Measurements from ENCODE around the gene METTL15. TPM values are rescaled to one million over a fixed set of nuclear protein-coding genes. Genes with fewer than 3 reads are reported as not detected.
"Not testable (repeated sequence)": the region's sequence is repeated elsewhere in the genome, so short reads cannot be mapped to it uniquely, and the experiment has no call there.

The METTL15 gene
- total RNA-seq, 1 donor from 2014 or later: 16.3 TPM

DNA sequence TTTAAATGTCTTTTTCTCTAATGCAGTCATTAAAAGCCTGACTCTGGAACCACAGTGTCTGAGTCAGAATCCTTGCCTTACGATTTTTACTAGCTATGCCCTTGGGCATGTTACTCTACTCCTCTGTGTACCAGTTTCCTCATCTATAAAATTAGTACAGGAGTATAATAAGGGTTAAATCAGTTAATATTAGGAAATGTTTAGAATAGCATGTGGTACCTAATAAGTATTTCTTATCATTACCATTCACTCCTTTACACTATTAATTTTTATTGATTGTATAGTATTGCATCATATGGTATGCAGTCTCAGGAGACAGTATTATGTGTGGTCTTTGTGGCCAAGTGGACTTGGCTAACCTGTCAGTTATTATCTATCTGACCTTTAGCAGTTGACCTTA lies 68.2 kb downstream of the METTL15 start:
- intact Hi-C loops (cut with micrococcal nuclease): no loop called here

DNA sequence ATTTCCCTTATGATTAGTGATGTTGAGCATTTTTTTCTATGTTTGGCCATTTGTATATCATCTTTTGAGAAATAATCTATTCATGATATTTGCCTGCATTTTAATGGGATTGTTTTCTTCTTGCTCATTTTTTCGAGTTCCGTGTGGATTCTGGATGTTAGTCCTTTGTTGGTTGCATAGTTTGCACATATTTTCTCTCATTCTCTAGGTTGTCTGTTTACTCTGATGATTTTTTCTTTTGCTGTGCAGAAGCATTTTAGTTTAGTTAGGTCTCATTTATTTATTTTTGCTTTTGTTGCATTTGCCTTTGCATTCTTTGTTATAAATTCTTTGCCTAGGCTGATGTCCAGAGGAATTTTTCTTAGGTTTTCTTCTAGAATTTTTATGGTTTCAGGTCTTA lies 87.3 kb downstream of the METTL15 start:
- intact Hi-C loops (cut with micrococcal nuclease): no loop called here

DNA sequence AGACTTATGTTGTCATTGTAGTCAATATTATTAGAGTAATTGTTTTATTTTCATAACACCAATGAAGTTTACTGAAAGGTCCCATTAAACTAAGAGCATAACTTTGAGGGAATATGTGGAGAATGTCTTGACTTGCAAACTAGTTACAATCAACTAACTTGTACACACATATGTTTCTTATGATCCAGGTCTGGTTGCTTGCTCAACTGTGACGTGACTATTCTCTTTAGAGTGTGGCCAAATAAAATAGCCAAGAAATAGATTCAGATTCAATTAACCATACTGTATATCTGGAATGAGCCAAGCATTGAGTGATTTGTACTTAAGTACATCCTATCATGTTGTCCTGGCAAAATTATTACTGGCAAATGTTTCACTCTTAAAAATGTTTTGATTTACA lies 101.7 kb downstream of the METTL15 start:
- intact Hi-C loops (cut with micrococcal nuclease): no loop called here

DNA sequence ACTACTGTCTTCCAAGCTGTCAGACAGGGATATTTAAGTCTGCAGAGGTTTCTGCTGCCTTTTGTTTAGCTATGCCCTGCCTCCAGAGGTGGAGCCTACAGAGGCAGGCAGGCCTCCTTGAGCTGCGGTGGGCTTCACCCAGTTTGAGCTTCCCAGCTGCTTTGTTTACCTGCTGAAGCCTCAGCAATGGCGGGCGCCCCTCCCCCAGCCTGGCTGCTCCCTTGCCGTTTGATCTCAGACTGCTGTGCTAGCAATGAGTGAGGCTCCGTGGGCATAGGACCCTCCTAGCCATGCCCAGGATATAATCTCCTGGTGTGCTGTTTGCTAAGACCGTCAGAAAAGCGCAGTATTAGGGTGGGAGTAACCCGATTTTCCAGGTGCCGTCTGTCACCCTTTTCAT lies 113.9 kb downstream of the METTL15 start:
- intact Hi-C loops (cut with micrococcal nuclease): not testable (repeated sequence)

DNA sequence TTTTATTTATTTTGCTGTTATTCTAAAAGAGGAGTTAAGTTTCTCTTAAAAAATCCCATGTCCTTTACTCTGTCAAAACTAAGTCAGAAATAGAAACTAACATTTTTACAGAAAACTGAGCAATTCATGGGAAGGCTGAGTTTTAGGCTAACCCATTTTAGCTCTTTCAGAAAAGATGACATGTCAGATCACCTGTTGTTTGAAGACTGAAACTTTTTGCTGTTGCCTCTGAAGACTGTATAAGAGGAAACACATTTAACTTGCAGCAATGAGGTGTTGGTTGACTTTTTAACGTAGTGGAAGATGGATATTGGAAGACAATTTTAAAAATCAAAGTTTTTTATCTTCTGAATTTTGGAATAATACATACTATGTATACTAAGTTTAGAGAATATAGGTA lies 115.4 kb downstream of the METTL15 start:
- intact Hi-C loops (cut with micrococcal nuclease): no loop called here

DNA sequence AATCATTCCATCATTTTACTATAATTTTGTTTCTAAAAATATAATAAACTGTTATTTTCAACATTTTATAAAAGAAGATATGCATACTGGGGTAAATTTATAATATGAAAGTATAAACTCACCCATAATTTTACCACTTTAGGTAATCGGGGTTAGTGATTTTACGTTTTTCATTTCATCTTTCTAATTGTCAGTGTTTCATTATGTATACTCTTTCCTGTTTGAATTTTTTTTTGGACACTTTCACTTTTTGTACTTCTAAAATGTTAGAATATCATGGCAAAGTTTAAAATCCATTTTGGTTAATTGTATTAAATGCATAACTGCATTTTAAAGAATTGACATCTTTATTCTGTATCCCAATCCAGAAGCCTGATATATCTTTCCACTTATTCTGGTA lies 115.8 kb downstream of the METTL15 start:
- intact Hi-C loops (cut with micrococcal nuclease): no loop called here

DNA sequence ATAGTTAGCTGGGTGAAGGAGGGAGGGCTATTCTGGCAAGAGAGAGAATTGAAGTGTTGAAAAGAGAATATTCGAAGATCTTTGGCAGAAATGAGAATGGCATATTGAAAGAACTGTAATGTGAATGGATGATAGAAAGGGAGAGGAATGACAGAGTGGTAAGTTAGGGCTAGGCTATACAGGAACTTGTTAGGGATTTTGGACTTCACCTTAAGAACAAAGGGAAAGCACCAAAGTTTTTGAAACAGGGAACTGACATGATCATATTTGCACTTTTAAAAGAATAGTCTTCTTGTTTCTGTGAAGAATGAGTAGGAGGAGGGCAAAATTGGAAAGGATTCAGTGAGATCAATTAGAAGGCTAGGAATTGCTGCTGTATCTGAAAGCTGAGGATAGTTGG lies 119.3 kb downstream of the METTL15 start:
- intact Hi-C loops (cut with micrococcal nuclease): no loop called here

DNA sequence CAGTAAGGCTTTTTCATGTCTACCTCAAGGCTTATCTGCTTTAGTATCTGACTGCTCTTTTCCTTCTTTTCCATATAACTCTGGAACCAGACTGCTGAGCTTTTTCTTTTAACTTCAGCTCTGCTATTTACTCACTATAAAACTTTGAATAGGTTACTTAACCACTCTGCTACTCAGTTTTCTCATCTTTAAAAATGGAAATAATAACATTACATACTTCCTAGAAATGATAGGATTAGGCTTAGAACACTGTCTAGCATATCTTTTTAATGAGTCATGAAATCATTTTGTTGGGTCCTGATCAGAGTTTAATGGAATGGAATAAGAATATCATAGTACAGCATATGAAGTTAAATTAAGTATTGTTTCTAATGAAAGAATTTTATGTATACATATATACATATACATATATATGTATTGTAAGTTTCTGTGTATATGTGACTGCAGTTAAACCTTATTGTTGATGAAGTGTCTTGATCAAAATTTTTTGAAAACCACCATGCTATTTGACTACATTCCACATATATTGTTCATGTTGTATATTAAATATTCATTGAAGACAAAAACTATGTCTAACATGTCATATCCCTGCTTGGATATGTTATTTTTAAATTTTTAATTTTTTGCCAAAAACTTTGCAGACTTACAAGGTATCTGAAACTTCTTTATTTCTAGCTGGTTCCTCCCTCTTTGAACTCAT lies 120.2 kb downstream of the METTL15 start:
- intact Hi-C loops (cut with micrococcal nuclease): no loop called here

DNA sequence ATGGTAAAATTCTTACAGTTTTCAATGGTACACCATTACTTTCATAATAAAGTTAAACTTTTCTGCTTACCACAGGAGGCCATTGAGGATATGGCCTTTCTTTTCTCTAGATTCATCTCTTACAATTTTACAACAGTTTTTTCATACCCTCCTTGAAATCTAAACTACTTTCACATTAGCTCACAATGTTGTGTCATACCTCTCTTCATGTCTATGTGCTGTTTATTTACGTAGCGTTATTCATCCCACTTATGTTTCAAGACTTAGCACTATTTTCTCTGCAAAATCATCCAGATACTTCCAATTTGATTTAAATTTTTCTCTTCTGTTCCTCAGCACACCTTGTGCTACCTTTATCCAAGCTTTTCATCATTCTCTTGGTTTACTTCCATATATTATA lies 123.3 kb downstream of the METTL15 start:
- intact Hi-C loops (cut with micrococcal nuclease): no loop called here

DNA sequence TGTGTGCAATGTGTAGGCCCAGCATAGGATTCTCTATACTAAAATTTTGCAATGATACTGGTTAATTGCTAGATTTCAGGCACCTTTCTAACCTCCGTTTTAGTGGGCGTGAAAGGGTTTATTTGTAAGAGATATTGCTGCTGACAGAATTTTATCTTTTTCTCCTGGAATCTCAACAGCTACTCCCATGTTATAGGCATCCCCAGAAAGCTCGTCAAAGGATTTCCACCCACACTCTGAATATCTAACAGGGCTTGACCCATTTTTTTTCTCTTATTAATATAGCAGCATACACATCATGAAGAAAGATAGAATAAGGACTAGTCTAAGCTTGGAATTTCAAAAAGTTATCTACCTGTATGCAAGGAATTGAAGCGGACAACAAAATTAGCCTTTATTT lies 124.5 kb downstream of the METTL15 start:
- intact Hi-C loops (cut with micrococcal nuclease): no loop called here

DNA sequence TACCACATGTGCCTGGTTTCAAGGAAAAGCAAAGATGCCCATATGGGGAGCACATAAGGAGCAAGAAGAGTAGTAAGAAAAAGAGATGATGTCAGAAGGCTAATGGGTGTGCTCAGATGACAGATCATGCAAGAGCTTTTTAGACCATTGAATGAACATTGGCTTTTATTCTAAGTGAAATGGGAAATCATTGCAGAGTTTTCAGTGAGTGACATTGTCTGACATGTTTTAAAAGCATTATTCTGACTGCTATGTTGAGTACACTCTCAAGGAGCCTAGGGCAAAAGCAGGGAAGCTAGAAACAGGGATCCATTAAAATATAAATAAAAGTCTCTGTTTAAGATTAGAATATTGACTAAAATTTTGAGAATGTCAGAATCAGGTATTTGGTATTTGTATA lies 133.6 kb downstream of the METTL15 start:
- intact Hi-C loops (cut with micrococcal nuclease): no loop called here

DNA sequence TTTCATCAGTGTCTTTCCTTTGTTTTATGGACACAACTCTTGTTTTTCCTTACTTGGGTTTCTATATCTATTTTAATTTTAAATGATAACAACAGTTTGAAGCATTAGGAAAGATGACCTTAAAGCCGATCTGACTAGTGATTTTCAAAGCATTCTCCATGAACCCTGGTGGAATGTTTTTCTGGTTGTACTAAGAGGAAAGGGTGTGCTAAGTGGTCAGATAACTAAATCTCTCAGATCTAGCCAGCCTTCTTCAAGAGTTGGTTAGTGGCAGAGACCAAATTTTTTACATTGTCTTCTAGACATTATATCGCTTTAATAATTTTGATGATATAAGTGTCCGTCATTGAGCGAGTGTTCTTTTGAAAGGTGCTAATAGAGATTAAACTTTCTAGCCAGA lies 134.4 kb downstream of the METTL15 start:
- intact Hi-C loops (cut with micrococcal nuclease): no loop called here

DNA sequence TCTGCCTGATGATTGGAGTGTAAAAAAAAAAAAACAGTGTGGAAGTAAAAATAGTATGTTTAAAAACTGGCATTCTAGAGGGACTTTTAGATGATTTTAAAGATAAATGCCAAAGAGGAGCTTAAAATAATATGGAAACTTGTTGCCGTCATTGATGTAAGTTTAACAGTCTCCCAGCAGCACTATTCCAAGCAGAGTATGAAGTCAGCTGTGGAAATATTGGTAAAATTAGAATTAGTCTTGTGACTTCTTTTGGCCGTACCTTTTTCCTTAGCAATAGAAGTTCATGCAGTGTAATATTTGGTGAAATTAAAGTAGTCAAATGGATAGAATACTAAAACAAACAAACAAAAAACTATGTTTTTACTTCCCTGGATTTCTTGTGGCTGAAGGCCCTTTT lies 134.9 kb downstream of the METTL15 start:
- intact Hi-C loops (cut with micrococcal nuclease): no loop called here

DNA sequence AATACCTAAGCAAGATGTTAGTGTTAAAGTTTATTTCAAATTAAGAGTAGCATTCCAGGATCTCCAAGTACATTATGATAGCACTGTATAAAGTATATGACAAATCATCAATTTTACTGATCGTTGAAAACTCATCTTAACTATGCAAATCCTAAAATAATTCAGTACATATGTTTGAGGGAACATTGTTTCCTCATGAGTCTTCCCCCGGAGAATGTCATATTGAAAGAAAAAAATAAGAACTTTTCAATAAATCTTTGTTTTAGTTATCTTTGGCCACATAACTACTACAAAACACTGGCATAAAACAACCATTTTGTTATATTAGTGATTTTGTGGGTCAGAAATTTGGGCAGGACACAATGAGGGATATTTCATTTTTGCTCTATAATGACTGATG lies 135.4 kb downstream of the METTL15 start:
- intact Hi-C loops (cut with micrococcal nuclease): no loop called here

DNA sequence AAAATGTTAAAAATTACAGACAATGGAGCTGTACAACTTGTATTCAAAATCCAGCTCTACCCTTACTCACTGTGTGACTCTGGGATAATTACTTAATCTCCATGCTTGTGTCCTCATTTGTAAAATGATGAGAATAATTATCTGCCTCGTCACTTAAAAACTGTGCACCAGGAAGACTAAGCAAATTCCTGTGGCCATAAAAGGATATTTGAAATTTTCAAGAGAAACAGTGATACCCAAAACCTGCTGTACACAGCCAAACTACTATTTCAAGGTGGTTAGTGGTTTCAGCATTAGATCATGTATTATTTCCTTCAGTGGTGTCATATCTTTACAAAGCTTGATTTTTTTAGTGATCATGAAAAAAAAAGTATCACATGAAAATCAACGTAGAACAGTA lies 136.9 kb downstream of the METTL15 start:
- intact Hi-C loops (cut with micrococcal nuclease): no loop called here

DNA sequence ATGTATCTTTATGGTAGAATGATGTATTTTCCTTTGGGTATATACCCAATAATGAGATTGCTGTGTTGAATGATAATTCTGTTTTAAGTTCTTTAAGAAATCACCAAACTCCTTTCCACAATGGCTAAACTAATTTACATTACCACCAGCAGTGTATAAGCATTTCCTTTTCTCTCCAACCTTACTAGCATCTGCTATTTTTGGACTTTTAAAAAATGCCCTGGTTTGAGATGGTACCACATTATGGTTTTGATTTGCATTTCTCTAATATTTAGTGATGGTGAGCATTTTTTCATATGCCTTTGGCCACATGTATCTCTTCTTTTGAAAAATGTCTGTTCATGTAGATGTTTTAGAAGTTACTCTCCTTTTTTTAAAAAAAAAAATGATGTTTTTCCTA lies 142.0 kb downstream of the METTL15 start:
- intact Hi-C loops (cut with micrococcal nuclease): no loop called here

DNA sequence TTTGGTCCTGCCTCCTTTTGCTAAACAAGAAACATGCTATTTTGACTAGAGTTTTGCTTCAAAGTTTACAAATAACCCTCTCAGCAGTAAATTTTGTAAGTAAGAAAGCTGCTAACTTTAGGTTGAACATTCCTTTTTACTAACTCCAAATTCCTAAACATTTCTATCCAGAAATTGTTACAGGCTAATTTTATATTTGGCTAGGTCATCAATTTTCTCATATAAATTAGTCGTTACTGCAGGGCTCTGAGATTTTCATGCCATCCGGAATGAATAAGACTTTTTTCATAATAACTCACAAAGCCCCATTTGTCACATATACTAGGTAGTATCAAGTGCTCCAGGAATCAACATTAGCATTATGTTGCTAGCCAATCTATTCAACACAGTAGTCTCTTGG lies 143.1 kb downstream of the METTL15 start:
- intact Hi-C loops (cut with micrococcal nuclease): no loop called here

DNA sequence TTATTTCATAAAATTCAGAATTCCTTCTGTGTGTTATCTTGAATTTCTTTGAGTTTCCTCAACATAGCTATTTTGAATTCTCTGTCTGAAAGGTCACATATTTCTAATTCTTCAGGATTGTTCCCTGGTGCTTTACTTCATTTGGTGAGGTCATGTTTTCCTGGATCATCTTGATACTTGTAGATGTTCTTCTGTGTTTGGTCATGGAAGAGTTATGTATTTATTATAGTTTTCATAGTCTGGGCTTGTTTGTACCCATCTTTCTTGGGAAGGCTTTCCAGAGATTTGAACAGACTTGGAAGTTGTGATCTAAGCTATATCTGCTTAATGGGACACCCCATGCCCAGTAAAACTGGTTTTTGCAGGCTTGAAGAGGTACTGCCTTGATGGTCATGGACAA lies 149.6 kb downstream of the METTL15 start:
- intact Hi-C loops (cut with micrococcal nuclease): no loop called here

DNA sequence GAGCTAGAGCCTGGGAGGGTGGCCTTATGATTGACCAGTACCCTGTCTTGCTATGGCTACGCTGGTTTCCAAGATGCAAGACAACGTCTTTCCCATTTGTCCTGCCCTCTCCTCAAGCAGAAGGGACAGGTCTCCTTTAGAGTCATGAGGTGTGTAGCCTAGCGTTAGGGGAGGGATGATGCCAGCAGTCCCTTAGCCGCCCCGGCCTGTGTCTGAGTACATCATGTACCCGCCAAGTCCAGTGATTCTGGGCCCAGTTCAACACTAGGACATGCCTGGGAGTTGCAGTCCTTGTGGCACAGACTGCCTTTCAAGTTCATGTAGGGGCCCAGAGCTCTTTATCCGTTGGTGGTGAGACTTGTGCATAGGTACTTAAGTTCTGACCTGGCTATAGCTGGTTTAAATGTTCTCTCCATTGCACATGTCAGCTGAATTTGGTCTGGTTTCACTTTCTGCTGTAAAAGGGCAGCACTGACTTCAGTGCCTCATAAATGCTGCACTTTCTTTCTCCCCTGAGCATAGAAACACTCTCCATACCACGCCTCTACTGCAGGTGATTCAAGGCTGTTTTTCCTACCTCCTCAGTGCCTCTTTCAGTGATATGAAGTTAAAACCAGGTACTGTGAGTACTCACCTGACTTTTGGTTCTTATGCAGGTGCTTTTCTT lies 151.1 kb downstream of the METTL15 start:
- intact Hi-C loops (cut with micrococcal nuclease): no loop called here

DNA sequence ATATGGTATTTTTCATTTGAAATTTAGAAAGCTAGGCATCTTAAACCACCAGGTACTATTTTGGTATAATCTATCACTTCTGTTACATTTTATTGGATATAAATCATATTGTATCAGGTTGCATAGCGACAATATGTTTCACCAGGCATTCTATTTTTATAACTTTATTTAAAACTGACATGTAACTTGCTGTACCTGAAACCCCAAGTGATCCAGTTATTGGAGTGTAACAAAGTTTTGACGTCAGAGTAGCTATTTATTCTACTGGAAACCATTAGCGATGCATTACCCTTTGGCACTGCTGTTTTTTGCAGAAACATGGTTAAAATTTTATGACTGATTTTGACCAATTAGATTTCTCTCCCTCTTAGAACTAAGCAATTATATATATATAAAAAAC lies 160.7 kb downstream of the METTL15 start:
- intact Hi-C loops (cut with micrococcal nuclease): no loop called here

DNA sequence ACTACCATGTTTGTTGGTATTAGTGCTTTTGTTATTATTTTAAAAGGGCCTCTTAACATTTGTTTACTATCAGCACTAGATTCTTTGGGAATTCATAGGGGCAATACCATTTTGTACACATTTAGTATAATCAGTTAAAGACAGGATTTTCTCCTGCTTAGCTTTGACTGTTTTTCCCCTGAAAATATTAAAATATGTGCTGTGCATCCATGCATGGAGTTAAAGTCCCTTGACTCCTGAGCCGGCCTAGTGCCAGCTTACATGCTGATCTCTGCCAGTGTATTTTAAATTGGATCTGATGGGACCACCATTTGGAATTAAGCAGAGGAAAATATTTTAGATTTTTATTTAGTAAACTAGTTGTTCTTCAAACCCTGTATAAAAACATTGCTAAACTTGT lies 161.4 kb downstream of the METTL15 start:
- intact Hi-C loops (cut with micrococcal nuclease): no loop called here

DNA sequence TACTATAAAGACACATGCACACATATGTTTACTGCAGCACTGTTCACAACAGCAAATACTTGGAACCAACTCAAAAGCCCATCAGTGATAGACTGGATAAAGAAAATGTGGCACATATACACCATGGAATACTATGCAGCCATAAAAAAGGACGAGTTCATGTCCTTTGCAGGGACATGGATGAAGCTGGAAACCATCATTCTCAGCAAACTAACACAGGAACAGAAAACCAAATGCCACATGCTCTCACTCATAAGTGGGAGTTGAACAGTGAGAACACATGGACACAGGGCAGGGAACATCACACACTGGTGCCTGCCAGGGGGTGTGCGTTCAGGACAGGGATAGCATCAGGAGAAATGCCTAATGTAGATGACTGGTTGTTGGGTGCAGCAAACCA lies 164.1 kb downstream of the METTL15 start:
- intact Hi-C loops (cut with micrococcal nuclease): not testable (repeated sequence)

DNA sequence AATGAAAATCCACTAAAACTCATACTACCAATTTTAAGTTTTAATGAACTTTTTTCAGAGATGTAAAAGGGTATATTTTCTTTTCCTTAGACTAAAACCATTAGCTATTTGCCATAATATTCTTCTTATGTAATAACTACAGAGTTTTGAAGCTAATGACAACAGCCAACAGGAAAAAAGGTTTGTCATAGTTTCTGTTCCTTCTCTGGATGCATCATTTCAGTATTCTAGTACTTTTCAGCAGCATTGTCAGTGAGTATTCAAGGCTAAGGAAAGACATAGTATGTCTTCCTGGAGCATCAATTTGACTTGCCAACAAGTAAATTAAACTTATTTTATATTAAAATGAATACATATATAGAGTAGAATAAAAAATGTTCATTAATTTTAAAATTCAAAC lies 166.0 kb downstream of the METTL15 start:
- intact Hi-C loops (cut with micrococcal nuclease): no loop called here
